ENCODE results near the gene DERA.
"Not testable (repeated sequence)": the region's sequence is repeated elsewhere in the genome, so short reads cannot be mapped to it uniquely, and the experiment has no call there.

Gene DERA

DNA sequence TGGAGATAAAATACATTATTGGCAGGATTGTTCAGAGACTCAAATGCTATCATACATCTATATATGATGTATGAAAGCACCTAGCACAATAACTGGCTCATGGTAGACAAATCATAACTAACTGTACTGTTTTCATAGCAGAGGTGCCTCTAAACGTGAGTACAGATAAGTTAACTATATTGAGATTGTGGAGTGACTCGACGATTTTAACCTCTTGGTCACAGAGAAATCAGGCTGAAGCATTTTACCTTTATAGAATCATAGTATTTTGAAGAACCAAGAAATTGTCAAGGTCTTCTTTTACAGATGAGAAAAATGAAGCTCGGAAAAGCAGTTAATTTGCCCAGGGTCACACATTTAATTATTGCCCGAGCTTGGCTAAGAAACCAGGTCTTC is 666 bp upstream of the DERA start:
- no peak for DNase-seq

DNA sequence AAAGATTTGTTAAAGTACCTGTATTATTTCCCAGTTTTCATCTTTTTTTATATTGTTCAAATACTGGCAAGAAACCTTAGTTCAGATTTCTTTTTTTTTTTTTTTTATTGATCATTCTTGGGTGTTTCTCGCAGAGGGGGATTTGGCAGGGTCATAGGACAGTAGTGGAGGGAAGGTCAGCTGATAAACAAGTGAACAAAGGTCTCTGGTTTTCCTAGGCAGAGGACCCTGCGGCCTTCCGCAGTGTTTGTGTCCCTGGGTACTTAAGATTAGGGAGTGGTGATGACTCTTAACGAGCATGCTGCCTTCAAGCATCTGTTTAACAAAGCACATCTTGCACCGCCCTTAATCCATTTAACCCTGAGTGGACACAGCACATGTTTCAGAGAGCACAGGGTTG is 799 bp downstream of the DERA start:
- not testable (repeated sequence) for DNase-seq

DNA sequence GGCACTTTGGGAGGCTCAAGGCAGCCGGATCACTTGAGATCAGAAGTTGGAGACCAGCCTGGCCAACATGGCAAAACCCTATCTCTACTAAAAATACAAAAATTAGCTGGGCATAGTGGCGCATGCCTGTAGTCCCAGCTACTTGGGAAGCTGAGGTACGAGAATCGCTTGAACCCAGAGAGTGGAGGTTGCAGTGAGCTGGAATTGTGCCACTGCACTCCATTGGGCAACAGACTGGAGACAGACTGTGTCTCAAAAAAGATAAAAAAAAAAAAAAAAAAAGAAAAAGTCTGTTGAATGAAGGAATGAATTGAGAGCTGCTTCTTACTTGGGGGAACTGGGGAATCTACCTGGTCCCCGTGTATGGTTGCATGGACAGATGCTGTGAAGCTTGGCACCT is 3.0 kb downstream of the DERA start:
- DNase-seq, result not testable (repeated sequence)

DNA sequence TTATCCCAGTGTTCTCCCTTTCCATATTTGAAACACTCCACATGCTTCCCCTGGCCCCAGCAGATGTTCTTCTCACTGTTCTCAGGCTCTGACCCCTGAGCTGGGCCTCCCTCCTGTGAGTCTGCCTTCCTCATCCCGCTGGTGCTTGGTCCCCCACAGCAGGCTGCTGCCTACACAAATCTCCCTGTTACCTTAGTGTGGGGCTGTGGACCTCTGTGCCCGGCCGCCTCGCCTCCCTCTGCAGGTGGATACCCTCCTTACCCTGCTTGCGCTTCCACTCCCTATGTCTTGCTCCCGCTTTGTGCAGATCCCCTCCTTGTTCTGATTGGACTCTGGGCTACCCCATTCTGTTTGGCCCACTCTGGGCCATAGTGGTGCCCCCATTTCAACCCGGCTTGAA is 6.9 kb downstream of the DERA start:
- no peak for DNase-seq

DNA sequence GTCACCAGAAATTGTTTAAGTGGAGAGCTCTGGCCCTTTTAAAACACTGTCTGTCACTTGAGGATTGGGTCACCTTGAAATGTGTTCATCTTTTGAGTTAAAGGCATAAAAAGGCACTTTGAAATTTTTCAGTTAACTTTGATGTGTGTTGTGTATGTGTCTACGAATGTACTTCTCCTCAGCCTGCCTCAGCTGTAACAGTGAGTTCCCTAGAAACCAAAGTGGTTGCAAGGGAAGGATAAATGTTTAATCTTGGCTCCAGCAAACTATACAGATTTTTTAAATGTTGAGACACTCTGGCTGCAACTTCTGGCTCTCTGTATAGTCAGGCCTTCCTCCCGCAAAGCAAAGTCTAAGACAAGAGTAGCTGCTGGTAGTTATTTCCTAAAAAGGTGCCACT is 8.3 kb downstream of the DERA start:
- no peak for DNase-seq

DNA sequence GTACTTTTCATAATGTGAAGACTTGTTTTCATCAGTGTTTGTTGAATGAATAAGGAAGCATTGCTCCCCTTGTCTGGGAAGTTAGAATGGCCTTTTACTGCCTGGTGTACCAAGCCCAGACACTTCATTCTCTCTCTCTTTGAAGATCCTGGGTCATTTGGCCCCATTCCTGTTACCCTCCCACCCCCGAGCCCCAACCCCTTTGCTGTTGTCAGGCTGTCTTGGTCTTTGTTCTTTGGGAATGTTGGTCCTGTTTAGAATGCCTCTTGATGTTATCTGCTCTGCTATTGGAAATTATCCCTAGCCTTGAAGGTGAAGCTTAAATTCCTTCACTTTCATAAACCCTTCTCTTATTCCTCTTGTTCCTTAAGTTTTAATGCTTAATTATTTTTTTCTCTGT is 13.8 kb downstream of the DERA start:
- no peak for DNase-seq

DNA sequence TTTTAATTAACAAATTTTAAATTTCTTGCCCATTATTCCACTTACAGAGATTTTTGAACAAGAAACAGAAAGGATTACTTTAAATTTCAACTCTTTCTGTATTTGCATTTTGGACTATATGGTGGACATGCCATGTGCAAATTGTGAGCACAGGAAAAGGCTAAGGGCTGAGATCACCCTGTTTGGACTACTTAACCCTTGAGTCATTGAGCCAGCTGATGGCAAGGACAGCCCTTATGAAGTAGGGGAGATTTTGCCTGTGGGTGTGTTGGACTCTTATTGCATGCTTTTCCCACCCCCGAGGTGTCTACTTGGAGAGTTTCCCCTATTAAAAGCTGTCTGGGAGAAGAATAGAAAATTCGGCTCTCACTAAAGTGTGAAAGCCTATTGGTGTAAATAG is 17.2 kb downstream of the DERA start:
- no peak for DNase-seq

DNA sequence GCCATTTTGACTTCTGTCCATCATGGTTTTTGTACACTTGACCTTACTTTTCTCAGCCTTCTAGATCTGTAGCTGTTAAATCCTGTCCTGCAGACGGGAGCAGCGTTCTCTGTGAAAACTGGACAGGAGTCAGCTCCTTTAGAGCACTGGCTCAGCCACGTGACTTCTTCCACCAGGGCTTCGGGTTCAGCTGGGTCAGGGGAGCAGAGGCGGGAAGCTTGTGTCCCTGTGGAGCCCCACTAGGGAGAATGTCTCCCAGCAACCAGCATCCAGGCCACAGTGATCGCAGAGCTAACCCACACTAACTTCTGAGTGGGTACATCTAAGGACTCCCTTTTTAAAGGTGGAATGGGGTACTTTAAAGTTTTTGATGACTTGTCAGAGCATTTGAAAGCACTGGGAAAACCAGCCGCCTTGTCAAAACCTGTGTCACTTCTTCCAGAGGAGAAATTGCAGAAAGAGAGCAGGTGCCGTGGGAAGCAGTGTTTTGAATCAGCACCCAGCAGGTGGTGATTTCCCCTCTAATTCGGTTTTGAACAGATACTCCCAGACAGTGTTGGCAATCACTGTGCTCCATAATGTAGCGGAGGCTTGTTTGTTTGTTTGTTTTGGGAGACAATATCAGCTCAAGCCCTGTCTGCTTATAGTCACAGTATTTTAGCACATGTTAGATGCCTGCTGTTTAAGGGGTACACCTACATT is 17.9 kb downstream of the DERA start:
- no peak for DNase-seq

DNA sequence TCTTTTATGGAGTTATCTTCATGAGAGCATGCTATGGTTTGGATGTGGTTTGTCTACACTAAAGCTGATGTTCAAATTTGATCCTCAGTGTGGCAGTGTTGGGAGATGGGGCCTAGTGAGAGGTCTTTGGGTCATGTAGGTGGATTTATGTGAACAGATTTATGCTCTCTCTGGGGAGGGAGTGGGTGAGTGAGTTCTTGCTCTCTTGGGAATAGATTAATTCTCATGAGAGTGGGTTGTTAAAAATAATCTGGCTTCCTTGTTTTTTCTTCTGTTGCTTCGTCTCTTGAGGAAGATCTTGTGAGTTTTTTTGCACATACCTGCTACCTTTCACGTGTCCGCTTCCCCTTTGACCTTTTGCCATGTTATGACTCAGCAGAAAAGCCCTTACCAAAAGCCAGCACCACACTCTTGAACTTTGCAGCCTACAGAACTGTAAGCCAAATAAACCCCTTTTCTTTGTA is 20.5 kb downstream of the DERA start:
- no peak for DNase-seq

DNA sequence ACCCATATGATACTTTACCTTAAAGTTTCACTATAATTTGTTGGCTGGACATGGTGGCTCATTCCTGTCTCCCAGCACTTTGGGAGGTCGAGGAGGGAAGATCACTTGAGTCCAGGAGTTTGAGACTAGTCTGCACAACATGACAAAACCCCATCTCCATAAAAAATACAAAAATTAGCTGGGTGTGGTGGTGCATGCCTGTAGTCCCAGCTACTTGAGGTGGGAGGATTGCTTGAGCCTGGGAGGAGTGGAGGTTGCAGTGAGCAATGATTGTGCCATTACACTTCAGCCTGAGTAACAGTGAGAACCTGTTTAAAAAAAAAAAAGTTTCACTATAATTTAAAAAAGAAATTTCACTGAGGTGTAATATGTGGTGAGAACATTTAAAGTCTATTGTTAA is 21.2 kb downstream of the DERA start:
- no peak for DNase-seq

DNA sequence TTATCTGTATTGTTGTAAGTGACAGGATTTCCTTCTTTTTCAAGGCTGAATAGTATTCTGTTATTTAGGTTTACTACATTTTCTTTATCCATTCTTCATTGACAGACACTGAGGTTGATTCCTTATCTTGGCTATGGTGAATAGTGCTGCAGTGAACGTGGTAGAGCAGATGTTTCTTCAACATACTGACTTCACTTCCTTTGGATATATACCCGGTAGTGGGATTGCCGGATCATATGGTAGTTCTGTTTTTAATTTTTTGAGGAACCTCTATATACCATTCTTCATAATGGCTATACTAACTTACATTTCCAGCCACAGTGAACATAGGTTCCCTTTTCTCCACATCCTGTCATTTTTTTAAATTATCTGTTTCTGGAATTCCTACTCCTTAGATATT is 21.8 kb downstream of the DERA start:
- DNase-seq, result no peak

DNA sequence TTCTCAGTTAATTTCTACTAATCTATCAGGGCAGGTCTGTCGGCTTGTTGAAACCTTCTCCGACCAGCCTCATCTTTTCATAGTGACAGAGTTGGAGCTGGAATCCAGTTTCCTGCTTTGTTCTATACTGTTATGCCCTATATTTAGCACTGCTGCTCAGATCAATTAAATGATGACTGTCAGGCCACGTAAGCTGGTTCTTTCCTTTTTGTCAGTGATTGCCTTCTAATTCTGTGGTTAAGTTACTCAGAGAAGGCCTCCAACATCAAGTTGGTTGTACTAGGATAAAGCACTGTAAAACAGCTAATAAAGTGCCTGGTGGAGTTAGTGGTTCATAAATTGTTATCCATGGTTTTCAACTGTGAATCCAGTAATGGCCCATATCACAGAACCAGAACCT is 22.6 kb downstream of the DERA start:
- DNase-seq, result no peak

DNA sequence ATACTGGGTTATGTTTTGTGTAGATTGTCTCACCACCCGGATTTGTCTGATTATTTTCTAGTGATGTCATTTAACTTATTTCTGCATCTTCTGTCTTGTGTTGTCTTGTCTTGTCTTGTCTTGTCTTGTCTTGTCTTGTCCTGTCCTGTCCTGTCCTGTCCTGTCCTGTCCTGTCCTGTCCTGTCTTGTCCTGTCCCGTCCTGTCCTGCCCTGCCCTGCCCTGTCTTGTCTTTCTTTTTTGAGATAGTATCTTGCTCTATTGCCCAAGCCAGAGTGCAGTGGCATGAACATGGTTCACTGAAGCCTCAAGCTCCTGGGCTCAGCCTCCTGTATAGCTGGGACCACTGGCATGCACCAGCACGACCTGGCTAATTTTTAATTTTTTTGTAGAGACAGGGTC is 25.6 kb downstream of the DERA start:
- DNase-seq, result no peak

DNA sequence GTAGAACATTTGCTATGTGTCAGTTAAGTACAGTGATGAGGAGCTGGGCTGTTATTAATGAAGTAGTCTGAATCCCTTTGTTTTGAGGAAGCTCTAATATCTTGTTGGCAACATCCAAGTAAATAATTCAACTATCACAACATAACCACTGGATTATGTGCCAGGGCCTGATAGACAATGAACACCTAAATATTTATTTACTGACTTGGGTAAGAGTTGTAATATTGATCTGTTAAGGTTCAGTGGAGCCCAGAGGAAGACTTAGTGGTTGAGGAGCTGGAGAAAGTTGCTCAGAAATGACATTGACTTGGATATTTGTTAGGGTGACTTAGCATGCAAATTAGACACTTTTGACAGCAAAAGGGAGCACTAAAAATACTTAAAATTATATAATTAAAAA is 26.8 kb downstream of the DERA start:
- no peak for DNase-seq

DNA sequence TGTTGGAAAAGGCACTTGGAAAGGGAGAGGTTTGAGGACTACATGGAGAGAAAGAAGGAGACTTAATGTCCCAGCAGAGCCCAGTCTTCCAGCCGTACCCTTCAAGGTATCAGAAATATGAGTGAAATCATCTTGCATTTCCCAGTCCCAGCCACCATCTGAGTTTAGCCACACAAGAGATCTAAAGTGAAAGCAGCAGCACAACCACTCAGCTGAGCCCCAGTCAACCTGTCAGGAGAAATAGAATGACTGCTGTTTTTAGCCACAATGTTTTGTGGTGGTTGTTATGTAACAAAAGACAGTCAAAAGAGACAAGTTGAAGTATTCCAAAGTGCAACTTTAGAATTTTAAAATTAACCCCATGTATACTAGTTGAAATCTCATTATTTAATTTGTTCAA is 28.0 kb downstream of the DERA start:
- DNase-seq, result no peak

DNA sequence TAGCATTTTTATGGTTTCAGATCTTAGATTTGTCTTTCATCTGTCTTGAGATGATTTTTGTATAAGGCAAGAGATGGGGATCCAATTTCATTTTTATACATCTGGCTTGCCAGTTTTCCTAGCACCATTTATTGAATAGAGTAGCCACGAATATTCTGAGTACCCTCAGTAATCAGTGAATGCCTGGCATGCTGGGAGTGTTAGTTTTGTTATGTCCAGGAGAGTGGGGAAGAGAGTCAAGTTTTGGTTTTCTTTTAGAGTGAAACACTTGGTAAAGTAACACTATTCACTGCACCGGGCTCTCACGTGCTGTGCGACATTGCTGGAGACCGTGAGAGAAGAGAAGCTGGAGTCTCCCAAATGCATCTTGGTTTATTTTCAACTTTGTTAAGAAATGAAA is 31.3 kb downstream of the DERA start:
- no peak for DNase-seq

DNA sequence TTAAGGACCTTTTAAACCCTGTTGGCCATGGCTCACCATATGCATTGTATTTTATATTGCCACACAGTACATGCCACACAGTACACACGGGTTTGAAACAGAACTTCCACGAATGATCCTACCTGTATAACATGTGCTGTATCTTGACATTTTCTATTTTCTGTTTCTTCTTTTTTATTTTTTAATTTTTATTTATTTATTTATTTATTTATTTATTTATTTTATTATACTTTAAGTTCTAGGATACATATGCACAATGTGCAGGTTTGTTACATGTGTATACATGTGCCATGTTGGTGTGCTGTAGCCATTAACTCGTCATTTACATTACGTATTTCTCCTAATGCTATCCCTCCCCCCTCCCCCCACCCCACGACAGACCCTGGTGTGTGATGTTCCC is 32.4 kb downstream of the DERA start:
- DNase-seq, result not testable (repeated sequence)

DNA sequence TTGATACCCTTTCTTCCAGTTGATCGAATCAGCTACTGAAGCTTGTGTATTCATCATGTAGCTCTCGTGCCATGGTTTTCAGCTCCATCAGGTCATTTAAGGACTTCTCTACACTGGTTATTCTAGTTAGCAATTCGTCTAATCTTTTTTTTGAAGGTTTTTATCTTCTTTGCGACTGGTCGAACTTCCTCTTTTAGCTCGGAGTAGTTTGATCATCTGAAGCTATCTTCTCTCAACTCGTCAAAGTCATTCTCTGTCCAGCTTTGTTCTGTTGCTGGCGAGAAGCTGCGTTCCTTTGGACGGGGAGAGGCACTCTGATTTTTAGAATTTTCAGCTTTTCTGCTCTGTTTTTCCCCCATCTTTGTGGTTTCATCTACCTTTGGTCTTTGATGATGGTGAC is 37.3 kb downstream of the DERA start:
- not testable (repeated sequence) for DNase-seq

DNA sequence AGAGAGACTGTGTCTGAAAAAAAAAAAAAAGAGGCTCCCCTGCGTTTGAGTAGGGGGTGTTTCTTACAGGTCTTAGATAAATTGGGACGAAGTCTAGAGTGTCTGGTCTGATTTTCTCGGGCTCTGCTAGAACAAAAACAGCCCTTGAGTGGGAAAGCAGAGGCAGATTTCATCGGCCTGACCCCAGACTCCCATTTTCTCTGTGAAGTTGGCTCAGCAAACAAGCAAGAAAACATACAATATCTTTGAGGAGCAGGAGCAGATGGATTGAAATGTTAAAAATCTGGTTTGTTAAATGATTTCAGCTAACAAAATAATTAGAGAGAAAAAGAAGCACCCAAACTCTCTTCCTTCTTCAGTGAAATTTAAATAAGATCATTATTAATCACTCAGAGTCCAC is 44.1 kb downstream of the DERA start:
- no peak for DNase-seq

DNA sequence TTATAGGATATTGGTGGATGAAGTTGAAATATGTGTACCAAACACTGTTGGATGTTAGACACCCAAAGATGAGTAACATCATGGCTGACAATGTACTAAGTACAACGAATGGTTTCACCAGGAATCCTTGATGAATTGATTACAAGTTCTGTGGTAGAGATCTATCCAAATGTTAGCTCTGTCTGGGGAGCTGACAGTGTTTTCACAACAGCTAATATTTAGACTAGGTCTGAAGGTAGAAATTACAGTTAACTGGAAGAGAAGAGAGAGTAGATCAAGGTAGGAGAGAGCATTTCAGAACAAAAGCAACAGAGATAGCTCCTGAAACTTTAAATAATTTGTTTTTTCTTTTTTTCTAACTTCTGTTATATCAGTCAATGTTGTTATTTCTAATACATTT is 44.9 kb downstream of the DERA start:
- no peak for DNase-seq

DNA sequence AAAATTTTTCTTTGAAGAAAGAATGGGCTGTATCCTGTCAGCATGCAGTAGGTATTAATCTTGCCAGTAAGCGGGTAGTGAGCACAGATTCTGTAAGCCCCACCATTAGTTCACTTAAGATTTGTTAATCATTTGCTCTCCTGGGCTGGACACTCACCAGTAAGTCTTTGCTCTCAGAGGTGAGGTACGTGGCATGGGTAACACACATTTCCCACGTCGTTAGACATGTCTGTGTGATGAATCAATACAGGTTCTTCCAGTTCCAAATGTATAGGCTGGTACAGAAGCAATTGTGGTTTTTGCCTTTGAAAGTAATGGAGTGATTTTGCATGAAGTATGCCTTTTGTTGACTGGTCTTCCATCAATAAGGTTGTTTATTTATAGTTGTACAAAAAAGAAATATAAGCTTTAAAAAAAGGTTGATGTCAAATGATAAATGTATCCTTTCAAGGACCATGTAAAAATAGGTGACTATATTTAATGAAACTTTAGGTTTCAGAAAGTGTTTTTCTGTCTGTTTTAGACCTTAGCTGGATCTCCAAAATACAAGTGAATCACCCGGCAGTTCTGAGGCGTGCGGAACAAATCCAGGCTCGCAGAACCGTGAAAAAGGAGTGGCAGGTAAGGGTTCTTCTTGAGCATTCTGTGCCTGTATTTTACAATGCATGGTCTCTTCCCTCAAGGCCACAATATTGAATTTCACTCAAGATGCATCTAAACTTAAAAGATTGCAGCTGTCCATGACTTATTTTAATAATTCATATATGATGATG is 45.5 kb downstream of the DERA start:
- no peak for DNase-seq

DNA sequence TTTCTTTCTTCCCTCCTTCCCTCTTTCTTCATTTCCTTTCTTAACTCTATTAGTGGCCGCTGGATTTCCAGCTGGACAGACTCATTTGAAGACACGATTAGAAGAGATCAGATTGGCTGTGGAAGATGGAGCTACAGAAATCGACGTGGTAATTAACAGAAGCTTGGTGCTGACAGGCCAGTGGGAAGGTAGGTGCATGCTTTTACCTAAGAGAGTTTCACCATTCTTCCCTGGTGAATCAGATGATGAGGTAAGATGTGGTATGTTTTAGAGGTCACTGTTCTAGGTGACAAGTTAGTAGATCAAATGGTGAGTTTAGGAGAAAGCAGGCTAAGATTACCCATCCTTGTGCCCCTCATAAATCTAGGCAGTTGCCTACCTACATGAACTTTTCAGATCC is 51.6 kb downstream of the DERA start:
- DNase-seq, result no peak

DNA sequence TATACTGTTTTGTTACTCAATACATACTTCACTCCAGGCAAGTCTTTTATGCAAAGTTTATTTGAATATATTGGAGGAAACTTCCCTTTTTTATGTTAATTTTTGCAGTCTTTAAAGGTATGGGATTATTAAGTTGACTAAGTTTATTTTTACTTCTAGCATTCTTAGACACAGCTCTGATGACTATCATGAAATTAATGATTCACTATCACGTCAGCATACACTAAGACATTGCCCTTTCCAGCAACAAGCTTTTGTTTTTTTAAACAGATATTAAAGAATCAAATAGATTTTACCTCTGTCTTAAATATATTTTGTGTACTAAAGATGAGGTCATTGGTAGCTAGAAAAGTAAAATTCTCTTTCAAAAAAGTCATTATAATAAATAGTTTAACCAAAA is 52.1 kb downstream of the DERA start:
- no peak for DNase-seq

DNA sequence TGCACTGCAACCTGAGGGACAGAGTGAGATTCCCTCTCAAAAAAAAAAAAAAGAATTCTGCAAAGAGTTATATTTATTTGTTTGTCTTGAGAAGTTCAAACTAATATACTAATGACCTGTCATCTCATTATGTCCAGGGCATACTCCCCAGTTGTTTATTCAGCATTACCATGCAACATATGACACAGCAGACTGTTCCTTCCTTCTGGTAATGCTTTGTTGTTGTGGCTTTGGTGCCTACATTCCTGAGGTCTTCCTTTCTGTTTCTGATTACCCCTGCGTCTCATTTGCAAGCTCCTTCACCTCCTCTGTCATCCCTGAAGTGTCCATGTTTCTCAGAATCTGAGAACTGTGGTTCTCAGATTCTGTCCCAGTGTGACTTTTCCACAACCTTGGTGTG is 55.3 kb downstream of the DERA start:
- DNase-seq, result no peak

DNA sequence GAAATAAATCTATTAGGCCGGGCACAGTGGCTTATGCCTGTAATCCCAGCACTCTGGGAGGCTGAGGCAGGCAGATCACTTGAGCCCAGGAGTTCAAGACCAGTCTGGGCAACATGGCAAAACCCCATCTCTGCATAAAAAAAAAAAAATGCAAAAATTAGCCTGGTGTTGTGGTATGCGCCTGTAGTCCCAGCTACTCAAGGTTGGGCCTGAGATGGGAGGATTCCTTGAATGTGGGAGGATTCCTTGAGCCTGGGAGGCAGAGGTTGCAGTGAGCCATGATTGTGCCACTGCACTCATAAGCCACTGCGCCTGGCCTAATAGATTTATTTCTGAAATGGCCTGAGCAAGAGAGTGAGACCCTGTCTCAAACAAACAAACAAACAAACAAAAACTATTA is 55.9 kb downstream of the DERA start:
- not testable (repeated sequence) for DNase-seq

Measured in activated gamma-delta T cell (primary cell).